ENCODE measurements around the gene ZNF480.

DNA sequence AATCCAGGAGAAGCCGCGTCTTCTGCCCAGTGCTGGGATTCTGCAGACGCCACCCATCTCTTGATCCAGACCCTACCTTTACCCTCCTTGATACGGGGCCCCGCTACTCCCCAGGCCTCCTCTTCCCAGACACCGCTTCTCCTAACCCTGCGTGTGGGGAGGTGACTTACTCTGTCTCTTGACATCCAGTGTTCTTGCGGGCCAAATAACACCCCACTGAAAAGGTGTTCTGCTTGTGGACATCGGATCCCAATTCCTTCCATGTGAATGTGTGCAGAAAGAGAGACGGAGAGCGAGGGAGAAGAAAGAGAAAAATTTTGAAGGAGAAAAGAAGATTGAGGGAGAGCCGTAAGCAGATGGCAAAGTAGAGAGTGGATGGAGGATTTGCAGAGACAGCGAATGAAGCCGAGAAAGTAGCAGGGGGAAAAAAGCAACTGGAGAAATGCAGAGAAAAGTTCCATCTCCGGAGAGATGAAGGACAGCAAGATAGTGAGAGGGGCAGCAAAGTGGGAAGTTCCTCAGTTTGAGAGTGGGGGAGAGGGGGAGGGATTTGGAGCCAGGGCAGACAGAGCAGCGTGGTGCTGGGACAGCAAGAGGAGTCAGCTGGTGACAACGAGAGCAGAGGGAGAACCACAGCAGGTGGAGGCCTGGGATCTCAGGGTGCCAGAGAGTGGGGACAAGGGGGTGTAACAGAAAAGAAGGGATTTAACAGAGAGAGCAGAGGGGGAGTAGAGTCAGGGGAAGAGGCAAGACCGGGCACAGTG, 814 bp downstream of the ZNF480 start:
- TF ChIP-seq, protein P1, sequence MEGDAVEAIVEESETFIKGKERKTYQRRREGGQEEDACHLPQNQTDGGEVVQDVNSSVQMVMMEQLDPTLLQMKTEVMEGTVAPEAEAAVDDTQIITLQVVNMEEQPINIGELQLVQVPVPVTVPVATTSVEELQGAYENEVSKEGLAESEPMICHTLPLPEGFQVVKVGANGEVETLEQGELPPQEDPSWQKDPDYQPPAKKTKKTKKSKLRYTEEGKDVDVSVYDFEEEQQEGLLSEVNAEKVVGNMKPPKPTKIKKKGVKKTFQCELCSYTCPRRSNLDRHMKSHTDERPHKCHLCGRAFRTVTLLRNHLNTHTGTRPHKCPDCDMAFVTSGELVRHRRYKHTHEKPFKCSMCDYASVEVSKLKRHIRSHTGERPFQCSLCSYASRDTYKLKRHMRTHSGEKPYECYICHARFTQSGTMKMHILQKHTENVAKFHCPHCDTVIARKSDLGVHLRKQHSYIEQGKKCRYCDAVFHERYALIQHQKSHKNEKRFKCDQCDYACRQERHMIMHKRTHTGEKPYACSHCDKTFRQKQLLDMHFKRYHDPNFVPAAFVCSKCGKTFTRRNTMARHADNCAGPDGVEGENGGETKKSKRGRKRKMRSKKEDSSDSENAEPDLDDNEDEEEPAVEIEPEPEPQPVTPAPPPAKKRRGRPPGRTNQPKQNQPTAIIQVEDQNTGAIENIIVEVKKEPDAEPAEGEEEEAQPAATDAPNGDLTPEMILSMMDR (IDR thresholded peaks at IDR 0.05): no peak
- TF ChIP-seq POLR2A (IDR thresholded peaks at IDR 0.05): no peak
